Mesenteric fat pad (tissue), 1 donor: Measurements from ENCODE around the gene CDKN2B. TPM values are rescaled to one million over a fixed set of nuclear protein-coding genes. Genes with fewer than 3 reads are reported as not detected.
A peak's percentile ranks its signal among the peaks of the same experiment; 100 is the strongest.

Source experiments
- DNase-seq: peaks from one replicate; pipeline ENCODE4 v3.0.0-alpha.2; 2020; ENCODE audit warnings: low spot score
- total RNA-seq: library from RNA; stranded (reverse); fragmentation: NEBNext Ultra II Directional; extraction: Animal tissue kit (Norgen Biotek cat#: 25700); gene quantifications from one replicate; pipeline ENCODE4 v1.2.1, GENCODE V29; 2021
- donor health status: DM: yes; HTN: yes; CAD: no.

CDKN2B gene
- total RNA-seq, 1 donor from 2014 or later, result 68.7 TPM

- no peak for DNase-seq
Observed at GRCh38 chr9:22035591-22036011, 26.5 kb upstream of the CDKN2B start.

- DNase-seq, result no peak
Observed at GRCh38 chr9:22033012-22033630, 24.0 kb upstream of the CDKN2B start.

- DNase-seq, result no peak
Observed at GRCh38 chr9:22031655-22032411, 22.7 kb upstream of the CDKN2B start.

GRCh38 chr9:22030101-22030598, 21.0 kb upstream of the CDKN2B start:
- DNase-seq, result no peak

GRCh38 chr9:22029231-22029630, 20.1 kb upstream of the CDKN2B start:
- DNase-seq, result no peak

GRCh38 chr9:22028394-22028793, 19.3 kb upstream of the CDKN2B start:
- DNase-seq, result no peak

GRCh38 chr9:22026696-22027095, 17.6 kb upstream of the CDKN2B start:
- no peak for DNase-seq

GRCh38 chr9:22022396-22022795, 13.3 kb upstream of the CDKN2B start:
- DNase-seq, result no peak

GRCh38 chr9:22010866-22011625, 1.9 kb upstream of the CDKN2B start:
- no peak for DNase-seq

- no peak for DNase-seq
Observed at GRCh38 chr9:22009506-22009867, 382 bp upstream of the CDKN2B start.

- DNase-seq, result no peak
Observed at GRCh38 chr9:22008384-22008716, 755 bp downstream of the CDKN2B start.

GRCh38 chr9:22005702-22006606, 3.2 kb downstream of the CDKN2B start:
- DNase-seq, result no peak

- DNase-seq, result no peak
Observed at GRCh38 chr9:22005021-22005701, 3.9 kb downstream of the CDKN2B start.

- no peak for DNase-seq
Observed at GRCh38 chr9:22002038-22002437, 7.1 kb downstream of the CDKN2B start.

- no peak for DNase-seq
Observed at GRCh38 chr9:21998026-21998425, 11.1 kb downstream of the CDKN2B start.

- DNase-seq, result no peak
Observed at GRCh38 chr9:21997480-21997879, 11.6 kb downstream of the CDKN2B start.

GRCh38 chr9:21996858-21997257, 12.2 kb downstream of the CDKN2B start:
- no peak for DNase-seq

GRCh38 chr9:21996438-21996837, 12.7 kb downstream of the CDKN2B start:
- DNase-seq, result no peak

- DNase-seq, result peak; percentile 90
Observed at GRCh38 chr9:21995666-21996398, 13.3 kb downstream of the CDKN2B start.
